HG03135 (cell line): ENCODE results near the gene BRCA2.

Experiments
- ATAC-seq: cut with Tn5 transposase; IDR thresholded peaks from one replicate; pipeline ENCODE4 v1.9.1; 2021; ENCODE audit warnings: mild to moderate bottlenecking, moderate library complexity; ENCODE audit not compliant: unreplicated experiment

BRCA2 gene

DNA sequence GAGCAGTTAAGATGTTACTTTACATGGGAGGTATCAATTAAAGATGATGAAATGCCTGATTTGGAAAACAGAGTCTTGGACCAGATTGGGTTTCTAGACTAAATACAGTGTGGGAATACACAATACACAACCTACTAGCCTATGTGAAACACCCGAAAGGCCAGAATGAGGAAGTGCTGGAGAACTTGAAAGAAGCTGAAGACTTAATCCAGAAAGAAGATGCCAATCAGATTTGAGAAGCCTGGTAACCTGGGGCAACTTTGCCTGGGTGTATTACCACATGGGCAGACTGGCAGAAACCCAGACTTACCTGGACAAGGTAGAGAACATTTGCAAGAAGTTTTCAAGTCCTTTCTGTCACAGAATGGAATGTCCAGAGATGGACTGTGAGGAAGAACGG lies 69.4 kb downstream of the BRCA2 start:
- ATAC-seq: no peak

DNA sequence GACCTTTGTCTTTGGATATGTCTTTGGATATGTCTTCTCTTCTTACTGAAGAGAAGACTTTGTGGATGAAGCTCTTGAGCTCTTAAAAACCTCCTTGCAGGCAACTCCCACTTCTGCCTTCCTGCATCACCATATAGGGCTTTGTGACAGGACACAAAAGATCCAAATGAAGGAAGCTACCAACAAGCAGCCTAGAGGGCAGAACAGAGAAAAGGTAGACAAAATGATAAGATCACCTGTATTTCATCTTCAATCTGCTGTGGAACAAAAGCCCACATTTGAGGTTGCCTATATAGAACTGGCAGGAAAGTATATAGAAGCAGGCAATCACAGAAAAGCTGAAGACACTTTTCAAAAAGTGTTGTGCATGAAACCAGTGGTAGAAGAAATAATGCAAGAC lies 70.1 kb downstream of the BRCA2 start:
- ATAC-seq: no peak

GRCh38 chr13:32390048-32390447 lies 74.7 kb downstream of the BRCA2 start:
- ATAC-seq: peak; percentile 59

DNA sequence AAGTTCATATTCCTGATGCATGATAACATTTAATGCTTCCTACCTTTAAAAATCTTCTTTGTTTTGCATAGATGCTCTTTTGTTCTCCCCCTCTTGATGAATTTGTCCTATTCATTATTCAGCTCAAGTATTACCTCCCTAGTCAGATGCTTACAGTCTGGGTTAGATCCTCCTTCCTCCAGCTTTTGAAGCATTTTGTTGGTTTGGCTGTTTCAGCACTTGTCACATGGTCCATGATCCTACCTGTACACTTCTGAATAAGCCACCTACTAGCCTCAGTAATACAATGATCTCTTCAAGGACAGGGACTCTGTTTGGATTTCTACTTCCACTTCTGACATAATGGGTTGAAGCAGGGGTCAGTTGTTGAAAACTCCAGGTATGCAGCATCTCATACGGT lies 75.2 kb downstream of the BRCA2 start:
- no peak for ATAC-seq

GRCh38 chr13:32391101-32391619 lies 75.9 kb downstream of the BRCA2 start:
- ATAC-seq: no peak

- no peak for ATAC-seq
Observed at GRCh38 chr13:32403108-32403507, 87.8 kb downstream of the BRCA2 start.

GRCh38 chr13:32407854-32408253 lies 92.5 kb downstream of the BRCA2 start:
- no peak for ATAC-seq

DNA sequence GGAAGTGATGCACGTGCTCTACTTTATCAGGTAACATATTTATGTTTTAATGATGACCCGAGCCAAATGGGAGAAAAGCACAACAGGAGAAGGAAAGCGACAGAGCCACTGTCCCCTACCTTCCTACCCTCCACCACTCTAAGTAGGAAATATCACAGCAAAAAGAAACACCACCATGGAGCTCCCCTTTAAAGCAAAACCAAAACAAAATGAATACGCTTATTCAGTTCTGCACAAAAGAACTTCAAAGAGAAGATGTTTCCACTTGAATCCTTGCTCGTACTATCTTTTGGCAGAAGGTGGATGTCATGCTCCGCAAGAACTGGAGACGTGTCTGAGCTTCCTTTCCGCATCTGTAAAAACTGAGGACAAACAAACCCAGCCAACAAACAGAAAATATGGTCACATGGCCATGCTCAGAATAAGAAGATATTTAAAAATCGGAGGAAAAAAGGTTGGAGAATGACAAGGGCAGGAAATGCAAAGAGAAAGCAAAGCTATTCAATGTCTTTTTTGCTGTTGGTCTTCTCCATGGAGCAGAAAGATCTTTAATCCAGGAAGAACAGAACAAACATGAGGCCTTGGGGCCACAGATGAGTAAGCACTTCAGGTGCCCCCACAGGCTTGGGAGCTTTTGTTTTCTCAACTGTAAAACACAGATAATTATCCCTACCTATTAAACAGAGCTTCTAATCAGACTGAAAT lies 93.1 kb downstream of the BRCA2 start:
- ATAC-seq: no peak

- no peak for ATAC-seq
Observed at GRCh38 chr13:32409001-32409313, 93.6 kb downstream of the BRCA2 start.

DNA sequence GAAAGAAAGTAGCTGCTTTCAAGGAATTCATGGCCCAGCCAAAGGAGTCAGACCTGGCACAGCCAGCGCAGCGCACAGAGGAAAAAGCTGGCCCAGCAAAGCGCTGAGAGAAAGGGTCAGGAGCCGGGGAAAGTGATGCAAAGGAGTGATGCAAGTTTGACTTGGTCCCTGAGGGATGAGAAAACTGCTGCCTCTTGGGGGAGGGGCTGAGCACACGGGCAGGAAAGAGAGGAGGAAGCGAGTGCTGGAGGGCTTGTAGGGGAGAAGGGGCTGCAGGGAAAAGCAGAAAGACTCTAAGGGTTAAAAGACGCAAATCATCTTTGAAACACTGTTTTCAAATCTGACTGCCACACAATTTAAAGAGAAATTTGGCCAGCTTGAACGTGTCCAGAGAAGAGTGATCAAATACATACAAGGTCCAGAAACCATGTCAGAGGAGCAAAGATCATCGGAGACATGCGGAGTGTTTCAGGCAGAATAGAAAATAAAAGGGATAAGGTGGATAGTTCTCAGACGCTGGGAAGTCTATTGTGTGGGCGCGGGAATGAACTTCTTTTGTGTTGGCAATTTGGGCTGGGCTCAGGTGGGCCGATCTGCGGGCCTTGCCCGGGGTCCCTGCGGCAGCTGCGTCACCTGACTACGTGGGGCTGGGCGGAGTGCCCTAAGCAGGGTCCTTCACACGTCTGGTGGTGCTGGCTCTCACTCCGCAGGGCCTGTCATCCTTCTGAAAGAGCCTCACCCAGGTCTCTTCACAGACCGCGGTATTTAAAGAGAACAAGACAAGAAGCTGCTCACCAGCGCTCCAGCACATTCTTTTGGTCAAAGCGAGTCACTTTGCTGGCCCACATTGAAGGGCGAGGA lies 94.5 kb downstream of the BRCA2 start:
- ATAC-seq: no peak

- no peak for ATAC-seq
Observed at GRCh38 chr13:32413284-32413683, 98.0 kb downstream of the BRCA2 start.

DNA sequence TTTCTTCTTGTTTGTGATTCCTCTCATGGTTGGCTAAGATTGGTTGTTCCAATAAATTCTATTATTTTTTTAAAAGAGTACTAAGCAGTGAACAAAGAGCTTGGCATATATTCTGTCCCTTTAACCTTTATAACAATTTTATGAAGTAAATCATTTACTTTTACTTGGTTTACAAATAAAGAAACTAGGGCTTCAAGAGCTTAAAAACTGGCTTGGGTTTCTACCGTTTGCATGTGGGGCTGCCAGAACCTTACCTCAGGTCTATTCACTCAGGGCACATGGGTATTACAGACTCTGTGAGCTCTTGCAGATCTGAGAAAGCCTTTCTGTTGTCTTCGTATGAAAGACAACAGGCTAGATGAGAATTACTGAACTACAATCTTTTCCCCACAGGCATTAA lies 99.3 kb downstream of the BRCA2 start:
- no peak for ATAC-seq

DNA sequence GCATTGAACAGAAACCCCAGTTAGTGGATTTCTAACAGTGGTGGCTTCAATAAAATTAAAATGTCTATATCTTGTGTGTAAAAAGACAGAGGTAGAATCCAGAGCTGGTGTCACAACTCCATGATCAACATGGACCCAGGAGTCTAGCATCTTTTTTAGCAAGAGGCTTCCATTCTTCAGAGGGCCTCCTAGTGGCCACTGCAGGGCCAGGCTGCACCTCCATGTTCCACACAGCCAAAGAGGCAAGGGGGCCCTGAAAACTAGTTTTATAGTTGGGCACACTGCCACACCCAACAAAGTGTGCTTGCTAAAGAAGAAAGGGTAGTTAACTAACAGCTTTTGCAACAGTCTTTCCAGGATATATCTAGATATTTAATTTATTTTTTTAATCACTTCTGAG lies 99.7 kb downstream of the BRCA2 start:
- ATAC-seq: no peak

DNA sequence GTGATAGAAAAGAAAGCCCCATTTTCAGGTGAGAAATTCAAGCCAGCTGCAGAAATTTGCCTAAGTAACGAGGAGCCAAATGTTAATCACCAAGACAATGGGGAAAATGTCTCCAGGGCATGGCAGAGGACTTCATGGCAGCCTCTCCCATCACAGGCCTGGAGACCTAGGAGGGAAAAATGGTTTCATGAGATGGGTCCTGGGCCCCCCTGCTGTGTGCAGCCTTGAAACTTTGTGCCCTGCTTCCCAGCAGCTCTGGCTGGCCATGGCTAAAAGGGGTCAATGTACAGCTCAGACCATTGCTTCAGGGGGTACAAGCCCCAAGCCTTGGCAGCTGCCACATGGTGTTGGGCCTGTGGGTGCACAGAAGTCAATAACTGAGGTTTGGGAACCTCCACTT lies 102.7 kb downstream of the BRCA2 start:
- no peak for ATAC-seq

DNA sequence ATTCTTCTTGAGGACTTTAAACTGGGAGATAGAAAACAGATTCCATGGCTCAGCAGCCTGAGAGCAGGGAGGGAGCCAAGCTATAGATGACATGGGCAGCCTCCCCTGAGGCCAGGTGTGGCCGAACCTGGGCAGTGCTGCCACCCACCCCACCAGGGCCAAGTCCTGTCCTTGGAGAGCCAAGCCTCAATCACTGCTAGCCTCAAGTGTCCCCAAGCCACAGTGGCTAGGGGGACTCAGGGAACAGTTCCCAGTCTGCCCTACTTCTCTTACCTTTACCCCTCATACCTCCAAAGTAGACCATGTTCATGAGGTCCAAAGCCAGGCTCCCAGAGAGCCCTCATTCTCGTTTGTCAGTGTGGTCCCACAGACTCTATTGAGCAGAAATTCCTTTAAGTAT lies 104.6 kb downstream of the BRCA2 start:
- no peak for ATAC-seq

DNA sequence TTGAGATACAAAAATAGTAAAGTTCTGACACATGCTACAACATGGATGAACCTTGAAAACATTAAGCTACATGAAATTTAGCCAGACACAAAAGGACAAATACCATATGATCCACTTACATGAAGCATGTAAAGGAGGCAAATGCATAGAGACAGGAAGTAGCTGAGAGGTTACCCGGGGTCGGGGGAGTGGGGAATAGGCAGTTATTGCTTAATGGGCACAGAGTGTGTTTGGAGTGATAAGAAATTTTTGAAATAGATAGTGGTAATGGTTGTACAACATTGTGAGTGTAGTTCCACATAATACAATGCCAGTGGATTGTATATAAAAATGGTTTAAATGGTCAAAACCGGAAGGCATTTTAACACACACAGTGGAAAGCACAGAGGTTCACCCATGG lies 108.3 kb downstream of the BRCA2 start:
- ATAC-seq: no peak

DNA sequence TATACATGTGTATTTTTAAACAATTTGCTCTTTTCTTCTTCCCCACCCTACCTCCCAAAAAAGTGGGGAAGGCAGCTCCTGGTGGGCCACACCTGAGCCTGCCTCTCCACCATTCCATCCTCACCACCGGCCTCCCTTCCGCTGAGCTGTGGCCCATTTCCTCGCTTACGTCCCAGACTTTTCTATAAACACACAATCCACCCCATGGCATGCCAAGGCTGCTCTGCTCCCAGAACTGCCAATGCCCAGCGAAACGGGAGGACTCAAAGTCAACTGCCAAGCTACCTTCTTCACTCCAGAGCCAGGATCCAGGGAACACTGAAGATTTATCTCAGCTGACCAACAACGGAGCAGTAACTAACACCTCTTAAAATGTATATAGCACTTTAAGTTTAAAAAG lies 109.8 kb downstream of the BRCA2 start:
- no peak for ATAC-seq

DNA sequence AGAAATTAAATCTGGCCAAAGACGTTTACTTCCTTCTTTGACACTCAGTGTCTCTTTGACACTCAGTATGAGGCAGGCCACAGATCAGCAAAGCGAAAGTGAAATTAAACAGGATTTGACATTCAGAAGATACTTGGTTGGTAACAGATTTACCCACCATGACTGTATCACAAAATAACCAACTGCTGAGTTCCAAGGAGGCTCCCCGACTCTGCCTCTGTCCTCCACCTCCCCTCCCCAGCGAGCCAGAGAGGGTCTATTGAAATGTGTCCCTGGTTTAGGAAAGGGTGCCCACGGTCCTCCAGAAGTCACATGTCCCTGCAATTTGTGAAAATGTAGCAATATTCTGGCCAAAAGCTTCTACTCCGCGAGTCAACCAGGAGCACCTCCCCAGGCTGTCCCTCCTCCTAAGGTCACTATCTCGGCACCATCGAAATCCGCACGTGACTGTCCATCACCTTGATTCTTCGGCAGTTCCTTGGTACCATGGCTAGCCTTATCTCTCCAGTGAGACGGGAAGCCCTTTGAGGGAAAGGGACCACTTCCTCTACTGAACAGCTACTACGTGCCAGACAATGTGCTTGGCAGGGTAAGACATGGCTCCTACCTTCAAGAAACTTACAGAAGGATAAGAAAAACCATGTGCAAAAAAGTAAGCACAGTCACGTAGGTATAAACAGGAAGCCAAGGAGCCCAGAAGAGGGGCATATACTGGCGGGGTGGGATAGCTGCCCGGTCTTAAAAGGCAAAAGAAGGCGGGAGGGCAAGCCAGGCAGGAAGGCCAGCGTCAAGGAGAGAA lies 111.1 kb downstream of the BRCA2 start:
- peak; percentile 41 for ATAC-seq

- ATAC-seq: peak; percentile 10
Observed at GRCh38 chr13:32426990-32427851, 111.9 kb downstream of the BRCA2 start.

- ATAC-seq: peak; percentile 71
Observed at GRCh38 chr13:32427852-32428580, 112.7 kb downstream of the BRCA2 start, which contains the start of gene N4BP2L1. Gene N4BP2L1, minus strand, starts transcription at chr13:32428130. Its CDS starts 48 bp downstream, at chr13:32428082.
